Psoas muscle (tissue), 8 donors: ENCODE results near the gene SLC38A4. TPM values are rescaled to one million over a fixed set of nuclear protein-coding genes. Genes with fewer than 3 reads are reported as not detected.

ENCODE experiments used
- ATAC-seq, 4 donors: fragments of 200-7000 bp; cut with Tn5 transposase; one replicate each; pipeline ENCODE4 v1.9.1; 2020; ENCODE audit warnings: moderate library complexity in 3 of 4, mild to moderate bottlenecking in 2 of 4
- DNase-seq, 2 donors: peaks; one replicate each; pipeline ENCODE4 v3.0.0-alpha.2; 2020
- H3K27ac ChIP-seq: fragments of 200-600 bp; one replicate; pipeline ENCODE4 v1.8.0; 2022
- H3K27me3 ChIP-seq, 3 donors: fragments of 200-600 bp in 1 of 3; one replicate each; pipeline versions ENCODE4 v1.6.1 to v1.8.0; 2013 to 2022; ENCODE audit warnings: low read length in 2 of 3, mild to moderate bottlenecking in 2 of 3, moderate library complexity in 1 of 3; ENCODE audit not compliant: insufficient read depth in 3 of 3
- H3K36me3 ChIP-seq, 2 donors: fragments of 200-600 bp in 1 of 2; one replicate each; pipeline versions ENCODE4 v1.6.1 to v1.8.0; 2013 to 2022; ENCODE audit warnings: low read depth in 1 of 2, mild to moderate bottlenecking in 1 of 2, moderate library complexity in 1 of 2; ENCODE audit not compliant: insufficient read depth in 1 of 2
- H3K4me1 ChIP-seq: fragments of 200-600 bp; one replicate; pipeline ENCODE4 v1.8.0; 2022
- H3K4me3 ChIP-seq: fragments of 200-600 bp; one replicate; pipeline ENCODE4 v1.8.0; 2022; ENCODE audit warnings: mild to moderate bottlenecking
- H3K9me3 ChIP-seq: fragments of 200-600 bp; one replicate; pipeline ENCODE4 v1.8.0; 2022
- CTCF ChIP-seq: fragments of 200-600 bp; IDR thresholded peaks from one replicate; pipeline ENCODE4 v1.8.0; 2022; ENCODE audit warnings: antibody characterized with exemption
- WGBS, 3 donors: extraction: QIAGEN DNeasy Blood & Tissue Kit; methylation state at CpG; one replicate each; pipeline versions ENCODE4 v1.1.6 to v1.1.7; 2013; 5-methylcytosine and 5-hydroxymethylcytosine counted together
- intact Hi-C, 2 donors: fragments of 100-400 bp; cut with DNase I; formaldehyde crosslinking; loops; one replicate each; pipeline versions ENCODE4 v1.11.0 to v1.14.2; 2022
- polyA plus RNA-seq, 3 donors: library from polyadenylated mRNA; stranded (reverse); fragments of 200-250 nt; gene quantifications; one replicate each; pipeline ENCODE4 v1.2.3, GENCODE V29; 2013
- total RNA-seq, 4 donors: library from RNA; stranded (reverse); fragmentation: NEBNext Ultra II Directional in 2 of 4; extraction: Animal tissue kit (Norgen Biotek cat#: 25700) in 2 of 4; gene quantifications; one replicate each; pipeline versions ENCODE4 v1.2.1 to v1.2.4, GENCODE V29; 2021 to 2023
- donor health status: healthy with polysubstance abuse.
- donor health status: DM: no; HTN: no; CAD: no; lungs with moderate emphysema.
- donor health status: Bipolar disorder and iron deficiency.
- donor health status: healthy.
- donor health status: DM: yes; HTN: yes; CAD: no.
- donor health status: DM: no; HTN: no; CAD: no.
- donor health status: DM: no; HTN: no; CAD: no.
- donor health status: DM: yes; HTN: yes; CAD: no.

Gene SLC38A4
- total and polyA plus RNA-seq, 7 donors: 0.31 to 25.6 (median 12.8) TPM

GRCh38 chr12:46803517-46803916 lies 22.3 kb downstream of the SLC38A4 start:
- no peaks in the 10 kb centered on the region for H3K27me3 ChIP-seq
- intact Hi-C loops: no loop called here
- DNase-seq (no peak), ATAC-seq (peak in 3 of 4 donors; percentile 70 to 87 (median 83))
- no peak for TF ChIP-seq CTCF
- no peaks in the 10 kb centered on the region for H3K36me3 ChIP-seq
- no peaks in the 10 kb centered on the region for H3K9me3 ChIP-seq
- peak overlapping the region; percentile 60 for H3K4me3 ChIP-seq
- H3K4me1 ChIP-seq: no peaks in the 10 kb centered on the region
- peak overlapping the region; percentile 64 for H3K27ac ChIP-seq
- WGBS, 3 donors: 25 to 31% (median 28%) methylated on average over 3 of the region's 3 CpGs

- Histone ChIP-seq H3K27me3 (no peaks in the 10 kb centered on the region), H3K4me1 (no peaks in the 10 kb centered on the region), H3K36me3 (no peaks in the 10 kb centered on the region), H3K4me3 (peak overlapping the region; percentile 60), H3K9me3 (no peaks in the 10 kb centered on the region), H3K27ac (peak overlapping the region; percentile 64)
- no peak for TF ChIP-seq CTCF
- no peak for ATAC-seq
- WGBS, 3 donors: 67 to 73% (median 72%) methylated on average over 1 of the region's 1 CpG
- intact Hi-C loops: no loop called here
- DNase-seq: no peak
Observed at GRCh38 chr12:46801293-46801692, 24.5 kb downstream of the SLC38A4 start.

- peak overlapping the region; percentile 60 for H3K4me3 ChIP-seq
- intact Hi-C loops: no loop called here
- H3K27me3 ChIP-seq: no peaks in the 10 kb centered on the region
- H3K36me3 ChIP-seq: no peaks in the 10 kb centered on the region
- no peaks in the 10 kb centered on the region for H3K4me1 ChIP-seq
- 87 to 91% (median 87%) methylated on average over 4 of the region's 4 CpGs for WGBS, 3 donors
- H3K9me3 ChIP-seq: no peaks in the 10 kb centered on the region
- H3K27ac ChIP-seq: no peak overlapping the region
- DNase-seq (no peak), ATAC-seq (no peak)
- no peak for TF ChIP-seq CTCF
Observed at GRCh38 chr12:46800160-46800559, 25.6 kb downstream of the SLC38A4 start.

- no peak for TF ChIP-seq CTCF
- no peak overlapping the region for H3K4me3 ChIP-seq
- peaks cover 14% of the 10 kb centered on the region for H3K4me1 ChIP-seq
- no peaks in the 10 kb centered on the region for H3K9me3 ChIP-seq
- DNase-seq (no peak), ATAC-seq (no peak)
- WGBS, 3 donors: 98 to 100% (median 98%) methylated on average over 2 of the region's 2 CpGs
- H3K27ac ChIP-seq: no peak overlapping the region
- H3K27me3 ChIP-seq: no peaks in the 10 kb centered on the region
- no peaks in the 10 kb centered on the region for H3K36me3 ChIP-seq
- intact Hi-C loops: no loop called here
Observed at GRCh38 chr12:46798648-46799047, 27.1 kb downstream of the SLC38A4 start.

GRCh38 chr12:46798056-46798455 lies 27.7 kb downstream of the SLC38A4 start:
- intact Hi-C loops: no loop called here
- H3K27ac ChIP-seq: no peak overlapping the region
- ATAC-seq (no peak), DNase-seq (no peak)
- WGBS, 3 donors: 81 to 96% (median 83%) methylated on average over 2 of the region's 2 CpGs
- H3K27me3 ChIP-seq: no peaks in the 10 kb centered on the region
- H3K4me1 ChIP-seq: peaks cover 19% of the 10 kb centered on the region
- H3K4me3 ChIP-seq: no peak overlapping the region
- H3K36me3 ChIP-seq: peaks cover 0 to 2% of the 10 kb centered on the region in 2 donors
- no peak for TF ChIP-seq CTCF
- H3K9me3 ChIP-seq: no peaks in the 10 kb centered on the region
